IMR-90 (cell line): ENCODE data around the gene RNF175. TPM values are rescaled to one million over a fixed set of nuclear protein-coding genes. Genes with fewer than 3 reads are reported as not detected.
A peak's percentile ranks its signal among the peaks of the same experiment; 100 is the strongest.

Experiments
- ATAC-seq: fragments of 200-7000 bp; cut with Tn5 transposase; 2 replicates; pipeline ENCODE4 v1.9.1; 2020; ENCODE audit warnings: low read depth, mild to moderate bottlenecking, moderate library complexity
- BruUV-seq: library from RNA; stranded (reverse); fragments of 400-500 nt; replicated peaks from 2 replicates; lab custom pipeline; 2021; lab: Mats Ljungman, UMichigan
- CTCF ChIA-PET: fragments of 300-600 bp; formaldehyde crosslinking; extraction: SDS; loops from one replicate; lab custom pipeline; 2021; ENCODE audit warnings: antibody characterized with exemption; lab: Yijun Ruan, JAX
- POLR2A ChIA-PET: fragments of 300-600 bp; sonication (Branson Sonifier 250); formaldehyde crosslinking; loops from one replicate; lab custom pipeline; 2022; ENCODE audit warnings: antibody characterized with exemption; ENCODE audit not compliant: unreplicated experiment; lab: Charles Lee
- DNase-seq: peaks from one replicate; pipeline ENCODE4 v3.0.0; 2013
- H2AFZ ChIP-seq: replicated peaks from 2 replicates; pipeline ENCODE3; 2013; ENCODE audit warnings: low read length, mild to moderate bottlenecking; ENCODE audit not compliant: poor library complexity
- H2AK5ac ChIP-seq: 2 replicates; pipeline ENCODE4 v1.6.1; 2013; ENCODE audit warnings: low read depth, low read length, inconsistent platforms
- H2AK9ac ChIP-seq: replicated peaks from 2 replicates; pipeline ENCODE3; 2013; ENCODE audit warnings: mild to moderate bottlenecking, low read depth, low read length, moderate library complexity; ENCODE audit not compliant: poor library complexity
- H2BK120ac ChIP-seq: 2 replicates; pipeline ENCODE4 v1.6.1; 2013; ENCODE audit warnings: low read depth, low read length, inconsistent platforms
- H2BK15ac ChIP-seq: 3 replicates; pipeline ENCODE4 v1.6.1; 2013; ENCODE audit warnings: low read depth, low read length, inconsistent platforms
- H2BK20ac ChIP-seq: 2 replicates; pipeline ENCODE4 v1.6.1; 2013; ENCODE audit warnings: low read depth, mild to moderate bottlenecking, inconsistent platforms, low read length, moderate library complexity
- H2BK5ac ChIP-seq: 2 replicates; pipeline ENCODE4 v1.6.1; 2013; ENCODE audit warnings: mild to moderate bottlenecking, low read depth, low read length, inconsistent platforms; ENCODE audit not compliant: poor library complexity, severe bottlenecking
- H3K14ac ChIP-seq: replicated peaks from 2 replicates; pipeline ENCODE4 v1.6.1; 2013; ENCODE audit warnings: low read depth, low read length, inconsistent platforms
- H3K18ac ChIP-seq: 2 replicates; pipeline ENCODE4 v1.6.1; 2013; ENCODE audit warnings: low read depth, low read length, control low read depth
- H3K23ac ChIP-seq: 2 replicates; pipeline ENCODE4 v1.6.1; 2013; ENCODE audit warnings: low read depth, low read length, inconsistent platforms
- H3K27ac ChIP-seq: 2 replicates; pipeline ENCODE4 v1.5.1; 2013; ENCODE audit warnings: mild to moderate bottlenecking, control low read depth, low read length; ENCODE audit not compliant: insufficient read depth
- H3K27me3 ChIP-seq: 2 replicates; pipeline ENCODE4 v1.6.1; 2013; ENCODE audit warnings: low read length; ENCODE audit not compliant: control insufficient read depth, insufficient read depth
- H3K36me3 ChIP-seq: 2 replicates; pipeline ENCODE4 v1.6.1; 2013; ENCODE audit warnings: low read length, mixed read lengths; ENCODE audit not compliant: control insufficient read depth, insufficient read depth
- H3K4ac ChIP-seq: 2 replicates; pipeline ENCODE4 v1.6.1; 2013; ENCODE audit warnings: low read depth, low read length, inconsistent platforms
- H3K4me1 ChIP-seq: 2 replicates; pipeline ENCODE4 v1.6.1; 2013; ENCODE audit warnings: low read length, mixed read lengths; ENCODE audit not compliant: control insufficient read depth, insufficient read depth
- H3K4me2 ChIP-seq: 2 replicates; pipeline ENCODE4 v1.6.1; 2013; ENCODE audit warnings: low read depth, mild to moderate bottlenecking, control low read depth, low read length, moderate library complexity
- H3K4me3 ChIP-seq: 2 replicates; pipeline ENCODE4 v1.5.1; 2013; ENCODE audit warnings: low read depth, mild to moderate bottlenecking, control low read depth, low read length, moderate library complexity; ENCODE audit not compliant: insufficient read depth
- H3K56ac ChIP-seq: 2 replicates; pipeline ENCODE4 v1.6.1; 2013; ENCODE audit warnings: low read length, inconsistent platforms; ENCODE audit not compliant: insufficient read depth; ENCODE audit errors: extremely low read depth
- H3K79me1 ChIP-seq, 2 experiments: 2 replicates each; pipeline ENCODE4 v1.6.1; 2013; ENCODE audit warnings: low read length in 2 of 2, inconsistent platforms in 1 of 2, low read depth in 1 of 2
- H3K9ac ChIP-seq: 2 replicates; pipeline ENCODE4 v1.6.1; 2013; ENCODE audit warnings: low read depth, low read length, control low read depth
- H3K9me1 ChIP-seq: 2 replicates; pipeline ENCODE4 v1.6.1; 2013; ENCODE audit warnings: low read length, inconsistent platforms; ENCODE audit not compliant: insufficient read depth
- H3K9me3 ChIP-seq: 2 replicates; pipeline ENCODE4 v1.6.1; 2013; ENCODE audit warnings: low read length; ENCODE audit not compliant: control insufficient read depth, insufficient read depth
- H4K20me1 ChIP-seq: 2 replicates; pipeline ENCODE4 v1.6.1; 2013; ENCODE audit warnings: low read length, inconsistent platforms; ENCODE audit not compliant: insufficient read depth
- H4K5ac ChIP-seq: 2 replicates; pipeline ENCODE4 v1.6.1; 2013; ENCODE audit warnings: mild to moderate bottlenecking, low read depth, low read length, control low read depth
- H4K8ac ChIP-seq, 2 experiments: 2 replicates each; pipeline ENCODE4 v1.6.1; 2013; ENCODE audit warnings: low read depth in 2 of 2, low read length in 2 of 2, control low read depth in 1 of 2, inconsistent platforms in 1 of 2
- H4K91ac ChIP-seq: 2 replicates; pipeline ENCODE4 v1.6.1; 2013; ENCODE audit warnings: low read depth, low read length, inconsistent platforms; ENCODE audit not compliant: insufficient read depth
- MAFK ChIP-seq: IDR thresholded peaks from 2 replicates; pipeline ENCODE4 v1.6.1; 2012; ENCODE audit warnings: low read depth, low read length, improper control_type of control experiment
- RFX5 ChIP-seq: IDR thresholded peaks from 2 replicates; pipeline ENCODE4 v1.8.0; 2012; ENCODE audit warnings: low read depth, mild to moderate bottlenecking, low read length, moderate library complexity
- WGBS, 2 experiments: methylation state at CpG; one replicate each; pipeline versions ENCODE4 v1.1.5 to v1.1.7; 2013; ENCODE audit warnings: missing lambda C conversion rate in 2 of 2; ENCODE audit not compliant: insufficient read length in 1 of 2; ENCODE audit errors: extremely low coverage in 2 of 2; 5-methylcytosine and 5-hydroxymethylcytosine counted together
- dilution Hi-C: fragments of 300-500 bp; cut with HindIII; formaldehyde crosslinking; loops from one replicate; pipeline ENCODE4 v1.14.3; 2018; ENCODE audit warnings: low sequenced_read_pairs; ENCODE audit not compliant: unreplicated experiment
- in situ Hi-C: fragments of 300-500 bp; cut with MboI; formaldehyde crosslinking; loops from 3 replicates; pipeline ENCODE4 v1.14.3; 2019; ENCODE audit warnings: low sequenced_read_pairs, inconsistent platforms, mixed read lengths
- intact Hi-C: fragments of 100-400 bp; cut with micrococcal nuclease; formaldehyde crosslinking; loops from 2 replicates; pipeline ENCODE4 v1.10.0; 2022
- polyA plus RNA-seq, 3 experiments: library from polyadenylated mRNA; depleted of rRNA; stranded (reverse); fragments of >200 nt; gene quantifications; 2 replicates each; pipeline ENCODE4 v1.2.3, GENCODE V29; 2012; ENCODE audit warnings: low replicate concordance in 1 of 3
- total RNA-seq: library from RNA; depleted of rRNA; stranded (reverse); fragments of >200 nt; gene quantifications from 2 replicates; pipeline ENCODE4 v1.2.3, GENCODE V29; 2012
- TF ChIP-seq, protein P1 (sequence below): fragments of 150-350 bp; IDR thresholded peaks from 2 replicates; pipeline ENCODE4 v1.6.1; 2016; ENCODE audit warnings: low read depth, mild to moderate bottlenecking, low read length, moderate library complexity, borderline replicate concordance

The RNF175 gene
- total and polyA plus RNA-seq, 2 of the 4 experiments (the other 2 are of a cell fraction), result not detected

DNA sequence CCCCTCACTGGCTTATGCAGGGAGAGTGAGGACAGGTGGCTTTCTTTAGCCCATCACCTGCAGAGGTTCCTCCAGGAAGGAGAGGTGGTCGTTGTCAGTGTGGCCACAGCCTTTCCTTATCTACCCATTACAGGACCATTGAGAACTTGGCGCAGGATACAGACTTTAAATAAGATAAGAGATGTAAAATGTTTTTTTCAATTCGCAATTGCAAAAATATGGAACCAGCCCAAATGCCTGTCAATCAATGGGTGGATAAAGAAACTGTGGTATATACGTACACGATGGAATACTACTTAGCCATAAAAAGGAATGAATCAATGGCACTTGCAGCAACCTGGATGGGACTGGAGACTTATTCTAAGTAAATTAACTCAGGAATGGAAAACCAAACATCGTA, 6.9 kb upstream of the RNF175 start:
- Histone ChIP-seq H3K4ac (no peak overlapping the region), H3K27me3 (peaks cover 1% of the 10 kb centered on the region; the same call in 1 of the 2 replicates), H2BK5ac (no peak overlapping the region), H3K79me1 (no peaks in the 10 kb centered on the region), H2AK5ac (no peak overlapping the region), H3K23ac (no peak overlapping the region), H3K9me1 (no peaks in the 10 kb centered on the region), H3K4me1 (no peaks in the 10 kb centered on the region), H3K18ac (no peak overlapping the region), H2AK9ac (no peak overlapping the region), H3K14ac (no peak overlapping the region), H2AFZ (peak overlapping the region; percentile 27), H3K56ac (no peak overlapping the region), H3K36me3 (no peaks in the 10 kb centered on the region), H3K27ac (no peak overlapping the region), H3K9me3 (no peaks in the 10 kb centered on the region), H3K4me2 (no peak overlapping the region), H4K20me1 (no peaks in the 10 kb centered on the region), H2BK15ac (no peak overlapping the region), H3K4me3 (no peak overlapping the region), H3K9ac (no peak overlapping the region), H4K5ac (no peak overlapping the region), H4K91ac (no peak overlapping the region), H4K8ac (no peak overlapping the region), H2BK20ac (no peak overlapping the region), H2BK120ac (no peak overlapping the region)
- POLR2A ChIA-PET, result no interaction called here
- dilution Hi-C loops (no loop called here), intact Hi-C loops (no loop called here), in situ Hi-C loops (no loop called here)
- DNase-seq, result no peak
- WGBS, 2 experiments, result no CpG with 5 or more reads among the region's 6 CpGs
- BruUV-seq, result no TSS peak
- CTCF ChIA-PET, result no interaction called here
- ATAC-seq, result no peak
- TF ChIP-seq, protein P1, sequence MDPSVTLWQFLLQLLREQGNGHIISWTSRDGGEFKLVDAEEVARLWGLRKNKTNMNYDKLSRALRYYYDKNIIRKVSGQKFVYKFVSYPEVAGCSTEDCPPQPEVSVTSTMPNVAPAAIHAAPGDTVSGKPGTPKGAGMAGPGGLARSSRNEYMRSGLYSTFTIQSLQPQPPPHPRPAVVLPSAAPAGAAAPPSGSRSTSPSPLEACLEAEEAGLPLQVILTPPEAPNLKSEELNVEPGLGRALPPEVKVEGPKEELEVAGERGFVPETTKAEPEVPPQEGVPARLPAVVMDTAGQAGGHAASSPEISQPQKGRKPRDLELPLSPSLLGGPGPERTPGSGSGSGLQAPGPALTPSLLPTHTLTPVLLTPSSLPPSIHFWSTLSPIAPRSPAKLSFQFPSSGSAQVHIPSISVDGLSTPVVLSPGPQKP, result no peak
- no peak for TF ChIP-seq MAFK
- TF ChIP-seq RFX5, result no peak
